Effector memory CD4-positive, alpha-beta T cell (primary cell): ENCODE measurements around the gene RGS1.

ENCODE experiments used
- DNase-seq, 3 donors: peaks; one replicate each; pipeline ENCODE4 v3.0.0-alpha.2; 2020
- H3K27ac ChIP-seq: 2 replicates; pipeline ENCODE4 v1.7.0; 2013; ENCODE audit warnings: mild to moderate bottlenecking, low read length, moderate library complexity; ENCODE audit not compliant: insufficient read depth, poor library complexity, severe bottlenecking
- H3K27me3 ChIP-seq: replicated peaks from 2 replicates; pipeline ENCODE4 v1.7.0; 2013; ENCODE audit warnings: mild to moderate bottlenecking, low read length; ENCODE audit not compliant: insufficient read depth, control insufficient read depth, poor library complexity, severe bottlenecking
- H3K36me3 ChIP-seq: 2 replicates; pipeline ENCODE4 v1.7.0; 2013; ENCODE audit warnings: mild to moderate bottlenecking, low read length, moderate library complexity; ENCODE audit not compliant: control insufficient read depth, insufficient read depth
- H3K4me1 ChIP-seq: 2 replicates; pipeline ENCODE4 v1.7.0; 2013; ENCODE audit warnings: low read length, mild to moderate bottlenecking; ENCODE audit not compliant: control insufficient read depth, insufficient read depth, poor library complexity, severe bottlenecking
- H3K4me3 ChIP-seq: 2 replicates; pipeline ENCODE4 v1.7.0; 2013; ENCODE audit warnings: low read length, low read depth, mild to moderate bottlenecking; ENCODE audit not compliant: insufficient read depth, poor library complexity, severe bottlenecking
- H3K9me3 ChIP-seq: 2 replicates; pipeline ENCODE4 v1.7.0; 2013; ENCODE audit warnings: mild to moderate bottlenecking, low read length, moderate library complexity; ENCODE audit not compliant: control insufficient read depth

Gene RGS1

DNA sequence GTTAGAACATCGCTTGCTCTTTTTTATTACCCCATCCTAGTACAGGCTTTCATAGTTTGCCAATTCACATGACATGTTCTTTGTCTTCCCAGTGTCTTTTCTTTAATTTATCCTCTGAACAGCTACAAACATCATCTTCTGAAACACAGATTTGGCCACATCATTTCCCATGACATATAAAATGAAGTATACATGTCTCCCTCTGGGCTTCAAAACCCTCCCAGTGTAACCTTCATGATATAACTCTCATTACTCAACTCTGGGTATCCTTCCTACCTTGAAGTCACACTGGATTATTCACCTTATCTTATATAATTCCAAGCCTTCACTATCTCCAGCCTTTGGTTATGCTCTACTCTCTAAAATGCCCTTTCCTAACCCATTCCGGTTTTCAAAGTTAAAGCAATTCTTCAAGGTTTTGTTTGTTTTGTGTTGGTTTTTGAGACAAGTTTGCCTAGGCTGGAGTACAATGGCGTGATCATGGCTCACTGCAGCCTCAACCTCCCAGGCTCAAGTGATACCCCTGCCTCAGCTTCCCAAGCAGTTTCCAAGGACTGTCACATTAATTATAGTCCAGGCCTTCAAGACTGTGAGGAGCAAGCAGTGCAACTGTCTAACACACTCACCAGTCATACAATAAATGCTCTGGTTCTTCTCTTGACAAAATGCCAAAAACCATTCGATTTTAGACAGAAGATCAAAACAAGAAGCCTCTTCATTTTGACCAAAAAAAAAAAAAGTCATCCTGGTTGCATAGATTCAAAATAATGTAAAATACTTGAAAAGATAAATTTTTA is 5.8 kb downstream of the RGS1 start:
- Histone ChIP-seq H3K36me3 (no peaks in the 10 kb centered on the region), H3K4me1 (peaks cover 6% of the 10 kb centered on the region), H3K27ac (no peak overlapping the region), H3K27me3 (no peaks in the 10 kb centered on the region), H3K4me3 (no peak overlapping the region), H3K9me3 (no peaks in the 10 kb centered on the region)
- DNase-seq, result no peak

DNA sequence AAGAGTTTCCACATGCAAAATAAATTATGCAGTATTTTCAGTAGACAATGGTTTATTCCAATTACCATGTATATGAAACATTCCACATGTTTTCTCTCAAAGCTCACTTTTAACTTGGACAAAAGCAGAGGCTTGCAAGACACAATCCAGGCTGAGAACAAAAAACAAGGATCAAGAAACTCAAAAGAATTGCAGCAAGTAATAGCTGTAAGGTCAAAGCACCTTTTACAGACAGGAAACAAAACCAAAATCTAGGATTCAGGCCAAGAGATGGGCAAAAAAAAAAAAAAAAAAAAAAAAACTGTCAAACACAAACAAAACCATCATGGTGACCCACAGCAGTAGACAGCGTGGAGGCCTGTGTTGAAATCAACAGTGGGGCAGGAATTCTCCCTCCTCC is 9.3 kb downstream of the RGS1 start:
- Histone ChIP-seq H3K27ac (no peak overlapping the region), H3K4me1 (no peaks in the 10 kb centered on the region), H3K27me3 (no peaks in the 10 kb centered on the region), H3K4me3 (no peak overlapping the region), H3K36me3 (no peaks in the 10 kb centered on the region), H3K9me3 (no peaks in the 10 kb centered on the region)
- no peak for DNase-seq

DNA sequence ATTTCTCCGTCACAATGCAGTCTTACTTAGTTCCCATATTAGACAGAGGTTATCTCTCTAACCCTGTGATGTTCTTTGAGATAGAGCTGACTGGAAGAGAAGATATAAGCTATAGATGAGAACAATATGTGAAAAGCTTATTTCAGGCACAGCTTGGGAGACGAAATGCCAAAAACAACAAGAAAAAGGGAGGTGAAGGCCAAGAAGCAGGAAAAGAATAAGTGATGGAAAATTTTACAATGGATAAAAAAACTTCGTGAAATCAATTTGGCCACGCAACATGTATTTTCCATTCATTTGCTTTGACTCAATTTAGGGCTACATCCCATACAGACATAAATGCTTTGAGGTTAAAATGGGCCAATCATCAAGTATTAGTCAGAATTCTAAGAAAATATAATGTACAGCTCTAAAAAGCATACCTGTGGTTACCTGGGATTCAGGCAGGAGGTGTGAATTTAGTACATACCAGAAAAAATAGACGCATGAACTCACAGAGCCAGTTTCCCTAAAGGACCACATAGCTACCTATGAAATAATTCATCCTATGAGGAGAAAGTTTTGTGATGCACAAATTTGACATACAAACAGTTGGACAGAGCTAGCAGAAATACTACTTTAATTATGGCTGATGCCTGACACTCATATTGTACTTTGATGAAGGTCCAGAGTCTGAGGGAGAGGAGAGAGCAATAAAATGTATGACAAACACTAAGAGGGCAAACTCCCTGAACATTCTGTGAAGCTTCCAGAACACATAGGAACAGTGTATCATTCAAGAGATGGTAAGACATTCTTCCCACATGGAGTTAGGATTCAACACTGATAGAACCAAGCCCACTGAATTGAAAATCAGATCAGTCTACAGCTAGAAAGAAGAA is 12.1 kb downstream of the RGS1 start:
- H3K27ac ChIP-seq, result no peak overlapping the region

DNA sequence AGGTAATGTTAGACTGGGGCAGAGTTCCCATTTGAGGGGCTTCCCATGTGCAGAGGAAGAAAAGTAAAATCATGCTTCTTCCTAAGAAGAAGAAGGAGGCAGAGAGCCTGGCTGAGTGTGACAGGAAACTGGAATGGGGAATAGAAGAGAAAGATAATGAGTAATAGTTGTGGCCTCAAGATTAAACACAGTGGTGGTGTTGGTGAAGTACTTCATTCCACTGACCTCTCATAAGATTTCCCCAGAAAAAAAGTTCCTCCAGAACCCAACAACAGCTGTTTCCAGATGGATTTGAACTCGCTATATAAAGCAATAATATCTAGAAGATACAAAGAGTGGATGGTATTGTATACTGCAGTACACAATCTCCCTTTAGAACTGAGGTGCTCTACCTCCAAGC is 13.0 kb downstream of the RGS1 start:
- Histone ChIP-seq H3K4me3 (no peak overlapping the region), H3K4me1 (no peaks in the 10 kb centered on the region), H3K27me3 (no peaks in the 10 kb centered on the region), H3K36me3 (no peaks in the 10 kb centered on the region), H3K27ac (no peak overlapping the region), H3K9me3 (no peaks in the 10 kb centered on the region)
- no peak for DNase-seq

More for the DNA sequence above, 12.1 kb downstream of the RGS1 start:
- Histone ChIP-seq H3K4me3 (no peak overlapping the region), H3K4me1 (no peaks in the 10 kb centered on the region), H3K36me3 (no peaks in the 10 kb centered on the region), H3K27me3 (no peaks in the 10 kb centered on the region), H3K9me3 (no peaks in the 10 kb centered on the region)
- no peak for DNase-seq

DNA sequence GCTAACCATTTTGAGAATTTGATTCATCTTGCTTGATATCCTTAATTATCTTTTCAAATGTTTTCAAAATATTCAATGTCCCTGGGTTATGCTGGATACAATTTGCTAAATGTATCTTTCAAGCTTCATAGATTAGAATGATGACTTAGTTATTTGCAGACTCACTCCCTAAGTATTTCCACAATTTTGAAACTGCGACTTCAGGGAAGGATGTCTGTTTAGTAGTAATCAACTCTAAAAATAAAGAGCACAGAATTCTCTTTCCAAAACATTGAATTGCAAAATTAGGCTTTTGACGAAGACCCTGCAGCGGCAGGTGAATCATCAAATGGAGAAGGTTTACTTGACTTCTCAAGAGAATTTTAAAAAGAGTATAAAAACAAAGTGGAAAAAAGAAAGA is 14.2 kb downstream of the RGS1 start:
- Histone ChIP-seq H3K27me3 (no peaks in the 10 kb centered on the region), H3K27ac (no peak overlapping the region), H3K4me1 (no peaks in the 10 kb centered on the region), H3K4me3 (no peak overlapping the region), H3K9me3 (no peaks in the 10 kb centered on the region), H3K36me3 (no peaks in the 10 kb centered on the region)
- no peak for DNase-seq

DNA sequence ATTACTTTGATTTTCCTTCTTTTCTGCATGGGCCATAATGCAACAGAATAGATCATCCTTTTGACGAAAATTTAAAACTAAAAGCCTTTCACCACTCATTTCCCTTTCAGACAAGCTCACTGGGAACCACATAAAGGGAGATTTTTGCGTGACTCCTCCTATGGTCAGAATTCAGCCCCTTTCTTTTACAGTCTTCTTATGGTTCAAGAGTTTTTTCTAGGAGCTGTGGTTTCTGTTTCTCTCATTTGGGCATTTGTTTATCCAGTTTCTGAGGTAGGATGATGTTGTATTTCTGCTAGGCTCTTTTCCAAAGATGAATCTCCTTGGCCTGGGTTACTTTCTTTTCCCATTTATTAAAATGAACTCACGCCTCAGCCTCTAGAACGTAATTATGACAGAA is 16.9 kb downstream of the RGS1 start:
- Histone ChIP-seq H3K4me3 (no peak overlapping the region), H3K9me3 (no peaks in the 10 kb centered on the region), H3K27ac (no peak overlapping the region), H3K4me1 (no peaks in the 10 kb centered on the region), H3K27me3 (no peaks in the 10 kb centered on the region), H3K36me3 (no peaks in the 10 kb centered on the region)
- no peak for DNase-seq

DNA sequence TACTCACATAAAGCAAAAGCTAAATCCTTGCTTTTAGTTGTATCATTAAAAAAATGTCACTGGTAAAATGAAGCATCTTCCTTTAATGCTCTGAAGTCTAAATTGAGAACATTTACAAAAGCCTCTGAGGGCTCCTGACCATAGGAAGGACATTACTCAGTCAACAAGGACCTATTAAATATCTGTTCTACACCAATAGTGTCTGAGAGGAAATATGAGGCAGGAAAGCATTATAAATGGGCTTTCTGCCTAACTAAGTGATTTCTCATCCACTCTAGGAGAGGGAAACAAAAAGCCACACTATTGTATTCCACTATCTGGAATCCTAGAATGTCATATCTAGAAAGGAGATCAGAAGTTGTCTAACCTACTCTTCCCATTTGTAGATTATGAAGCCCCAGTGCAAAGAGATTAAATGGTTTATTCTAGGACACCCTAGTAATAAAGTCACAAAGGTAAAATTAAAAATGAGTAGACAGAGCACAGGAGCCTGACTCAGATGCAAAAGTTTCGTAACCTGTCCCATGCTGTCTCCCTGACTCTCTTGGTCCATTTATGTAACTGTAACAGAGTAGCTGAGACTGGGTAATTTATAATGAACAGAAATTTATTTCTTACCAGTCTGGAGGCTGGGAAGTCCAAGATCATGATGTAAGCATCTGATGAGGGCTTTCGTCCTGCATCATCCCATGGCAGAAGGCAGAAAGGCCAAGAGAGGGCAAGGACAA is 17.6 kb downstream of the RGS1 start:
- Histone ChIP-seq H3K27me3 (no peaks in the 10 kb centered on the region), H3K4me1 (no peaks in the 10 kb centered on the region), H3K4me3 (no peak overlapping the region), H3K9me3 (no peaks in the 10 kb centered on the region), H3K27ac (no peak overlapping the region), H3K36me3 (no peaks in the 10 kb centered on the region)
- no peak for DNase-seq

DNA sequence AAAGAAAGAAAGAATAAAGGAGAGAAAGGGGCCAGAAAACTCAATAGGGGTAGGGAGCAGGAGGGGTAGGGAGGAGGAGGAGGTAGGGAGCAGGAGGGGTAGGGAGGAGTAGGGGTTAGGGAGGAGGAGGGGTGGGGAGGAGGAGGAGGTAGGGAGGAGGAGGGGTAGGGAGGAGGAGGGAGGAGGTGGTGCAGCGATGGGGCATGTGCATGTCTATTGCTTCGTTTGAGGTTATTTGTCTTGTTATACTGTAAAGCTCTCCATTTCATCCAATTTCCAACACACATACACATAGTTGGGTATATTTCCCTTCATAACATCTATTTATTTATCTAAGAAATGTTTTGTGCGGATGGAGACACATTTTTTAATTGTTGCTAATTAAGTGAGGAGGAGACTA is 19.7 kb downstream of the RGS1 start:
- no peak overlapping the region for H3K4me3 ChIP-seq
- no peaks in the 10 kb centered on the region for H3K27me3 ChIP-seq
- H3K9me3 ChIP-seq, result no peaks in the 10 kb centered on the region
- no peaks in the 10 kb centered on the region for H3K4me1 ChIP-seq
- no peak for DNase-seq
- H3K36me3 ChIP-seq, result no peaks in the 10 kb centered on the region
- H3K27ac ChIP-seq, result no peak overlapping the region

DNA sequence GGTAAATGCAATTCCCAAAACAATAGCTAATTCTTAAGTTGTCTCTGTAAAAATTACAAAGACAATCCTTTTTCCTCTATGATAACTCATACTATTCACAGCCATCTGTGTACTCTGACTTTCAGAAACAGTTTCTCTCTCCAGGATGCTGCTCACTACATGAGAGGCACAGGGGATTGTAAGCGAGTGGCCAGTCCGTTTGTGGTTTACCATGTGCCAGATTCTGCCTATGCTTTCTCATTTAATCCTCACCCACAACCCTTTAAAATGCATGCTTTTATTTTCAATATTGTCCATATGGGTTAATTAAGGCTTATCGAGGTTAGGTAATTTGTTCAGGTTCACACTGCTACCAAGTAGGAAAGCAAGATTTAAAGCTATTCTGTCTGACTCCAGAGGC is 23.0 kb downstream of the RGS1 start:
- Histone ChIP-seq H3K36me3 (no peaks in the 10 kb centered on the region), H3K4me1 (no peaks in the 10 kb centered on the region)

More for the DNA sequence above, 23.0 kb downstream of the RGS1 start:
- Histone ChIP-seq H3K27ac (no peak overlapping the region), H3K4me3 (no peak overlapping the region), H3K27me3 (no peaks in the 10 kb centered on the region), H3K9me3 (no peaks in the 10 kb centered on the region)
- DNase-seq, result no peak
